Measurements from ENCODE around the gene TMF1. TPM values are rescaled to one million over a fixed set of nuclear protein-coding genes. Genes with fewer than 3 reads are reported as not detected.

The TMF1 gene
- total RNA-seq, 1 experiment from 2014 or later: 50.2 TPM

DNA sequence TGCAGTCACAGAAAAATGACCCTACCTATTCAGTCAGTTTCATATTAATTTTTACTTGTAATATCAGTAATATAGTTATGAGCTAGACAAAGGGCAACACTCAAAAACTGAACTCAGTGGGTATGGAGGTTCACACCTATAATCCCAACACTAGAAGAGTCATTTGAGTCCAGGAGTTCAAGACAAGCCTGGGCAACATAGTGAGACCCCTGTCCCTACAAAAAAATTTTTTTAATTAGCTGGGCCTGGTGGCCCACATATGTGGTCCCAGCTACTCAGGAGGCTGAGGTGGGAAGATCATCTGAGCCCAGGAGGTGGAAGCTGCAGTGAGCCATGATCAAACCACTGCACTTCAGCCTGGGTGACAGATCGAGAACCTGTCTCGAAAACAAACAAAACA, 3.1 kb downstream of the TMF1 start:
- Mint-ChIP-seq H3K4me1 (ENCODE audit: insufficient read depth, unreplicated experiment) (peaks cover 25% of the 10 kb centered on the region), H3K27ac (ENCODE audit: low read depth, unreplicated experiment) (no peak overlapping the region), H3K9me3 (ENCODE audit: unreplicated experiment) (no peaks in the 10 kb centered on the region), H3K4me3 (ENCODE audit: unreplicated experiment) (peak overlapping the region; percentile 86), H3K27me3 (ENCODE audit: insufficient read depth, unreplicated experiment) (no peaks in the 10 kb centered on the region), H3K36me3 (ENCODE audit: insufficient read depth, unreplicated experiment) (peaks cover 59% of the 10 kb centered on the region)
- ChIA-PET CTCF (interaction anchor here (0.6 kb wide), 1 partner anchor 62 kb away, joined by 3 read pairs; no protein-coding TSS in a partner anchor), POLR2A (interaction anchor here (1.1 to 8.0 kb wide), 3 partner anchors 13 to 35 kb away, joined by 3 to 371 read pairs (median 61); partner anchors contain the start of genes ARL6IP5, EOGT and UBA3)
- no peak for DNase-seq (ENCODE audit: unreplicated experiment)
- BruUV-seq (replicated peaks): no TSS peak
- intact Hi-C loops (cut with micrococcal nuclease): no loop called here
- TF ChIP-seq, protein P1, sequence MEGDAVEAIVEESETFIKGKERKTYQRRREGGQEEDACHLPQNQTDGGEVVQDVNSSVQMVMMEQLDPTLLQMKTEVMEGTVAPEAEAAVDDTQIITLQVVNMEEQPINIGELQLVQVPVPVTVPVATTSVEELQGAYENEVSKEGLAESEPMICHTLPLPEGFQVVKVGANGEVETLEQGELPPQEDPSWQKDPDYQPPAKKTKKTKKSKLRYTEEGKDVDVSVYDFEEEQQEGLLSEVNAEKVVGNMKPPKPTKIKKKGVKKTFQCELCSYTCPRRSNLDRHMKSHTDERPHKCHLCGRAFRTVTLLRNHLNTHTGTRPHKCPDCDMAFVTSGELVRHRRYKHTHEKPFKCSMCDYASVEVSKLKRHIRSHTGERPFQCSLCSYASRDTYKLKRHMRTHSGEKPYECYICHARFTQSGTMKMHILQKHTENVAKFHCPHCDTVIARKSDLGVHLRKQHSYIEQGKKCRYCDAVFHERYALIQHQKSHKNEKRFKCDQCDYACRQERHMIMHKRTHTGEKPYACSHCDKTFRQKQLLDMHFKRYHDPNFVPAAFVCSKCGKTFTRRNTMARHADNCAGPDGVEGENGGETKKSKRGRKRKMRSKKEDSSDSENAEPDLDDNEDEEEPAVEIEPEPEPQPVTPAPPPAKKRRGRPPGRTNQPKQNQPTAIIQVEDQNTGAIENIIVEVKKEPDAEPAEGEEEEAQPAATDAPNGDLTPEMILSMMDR (IDR thresholded peaks at IDR 0.05; ENCODE audit: unreplicated experiment): no peak

DNA sequence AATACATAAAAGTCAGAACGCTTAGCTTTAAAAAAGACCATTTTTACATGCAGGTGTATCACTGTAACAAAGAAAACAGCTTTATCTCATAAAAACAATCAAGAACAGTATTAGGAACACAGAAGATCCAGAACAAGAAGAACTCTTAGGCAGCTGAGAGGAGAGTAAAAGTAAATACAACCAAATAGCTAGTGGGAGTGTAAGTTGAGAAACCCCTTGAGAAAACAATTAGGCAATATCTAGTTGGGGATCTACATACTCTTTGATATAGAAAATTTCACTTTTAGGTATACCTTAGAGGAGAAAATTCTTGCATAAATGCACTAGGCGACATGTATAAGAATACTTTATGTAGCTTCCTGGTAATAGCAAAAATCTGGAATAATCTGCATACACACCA, 7.5 kb downstream of the TMF1 start:
- H3K36me3 Mint-ChIP-seq (ENCODE audit: insufficient read depth, unreplicated experiment): peaks cover 84% of the 10 kb centered on the region
- H3K27ac Mint-ChIP-seq (ENCODE audit: low read depth, unreplicated experiment): no peak overlapping the region
- TF ChIP-seq, protein P1 (IDR thresholded peaks at IDR 0.05; ENCODE audit: unreplicated experiment): no peak
- ChIA-PET POLR2A (interaction anchor here (0.6 to 2.4 kb wide), 8 partner anchors 9 to 1831 kb away, joined by 3 to 10 read pairs (median 4); partner anchors contain the start of gene EOGT), CTCF (interaction anchor here (0.7 to 1.9 kb wide), 5 partner anchors 12 to 793 kb away, joined by 3 to 5 read pairs (median 4); partner anchors contain the start of gene EOGT)
- intact Hi-C loops (cut with micrococcal nuclease): no loop called here
- H3K9me3 Mint-ChIP-seq (ENCODE audit: unreplicated experiment): no peaks in the 10 kb centered on the region
- H3K4me3 Mint-ChIP-seq (ENCODE audit: unreplicated experiment): no peak overlapping the region
- BruUV-seq (replicated peaks): no TSS peak
- H3K27me3 Mint-ChIP-seq (ENCODE audit: insufficient read depth, unreplicated experiment): no peaks in the 10 kb centered on the region
- no peak for DNase-seq (ENCODE audit: unreplicated experiment)
- H3K4me1 Mint-ChIP-seq (ENCODE audit: insufficient read depth, unreplicated experiment): peaks cover 14% of the 10 kb centered on the region

DNA sequence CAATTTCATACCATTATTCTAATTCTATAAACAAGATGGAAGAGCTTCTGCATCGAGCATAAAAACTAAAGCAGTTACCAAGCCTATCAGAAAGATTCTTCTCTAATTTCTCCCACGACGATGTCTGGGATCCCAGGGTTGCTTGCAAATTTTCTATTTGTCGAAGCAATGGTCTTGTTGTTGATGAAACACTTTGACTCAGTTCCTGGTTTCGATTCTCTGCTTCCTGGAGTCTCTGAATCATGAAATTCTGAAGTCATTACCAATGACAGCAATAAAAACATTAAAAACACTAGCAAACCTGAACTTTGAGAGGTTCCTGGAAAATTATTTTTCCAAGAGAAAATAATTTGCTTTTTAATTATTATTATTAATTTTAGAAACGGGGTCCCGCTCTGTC, 18.7 kb downstream of the TMF1 start:
- TF ChIP-seq, protein P1 (IDR thresholded peaks at IDR 0.05; ENCODE audit: unreplicated experiment): no peak
- H3K4me1 Mint-ChIP-seq (ENCODE audit: insufficient read depth, unreplicated experiment): no peaks in the 10 kb centered on the region
- intact Hi-C loops (cut with micrococcal nuclease): no loop called here
- ChIA-PET CTCF (interaction anchor here (1.1 to 1.3 kb wide), 2 partner anchors 10 to 12 kb away, joined by 3 to 5 read pairs; no protein-coding TSS in a partner anchor), POLR2A (no interaction called here)
- no peak for DNase-seq (ENCODE audit: unreplicated experiment)
- no TSS peak for BruUV-seq (replicated peaks)
- no peaks in the 10 kb centered on the region for H3K27me3 Mint-ChIP-seq (ENCODE audit: insufficient read depth, unreplicated experiment)
- no peak overlapping the region for H3K27ac Mint-ChIP-seq (ENCODE audit: low read depth, unreplicated experiment)
- H3K36me3 Mint-ChIP-seq (ENCODE audit: insufficient read depth, unreplicated experiment): peaks cover 93% of the 10 kb centered on the region
- H3K9me3 Mint-ChIP-seq (ENCODE audit: unreplicated experiment): no peaks in the 10 kb centered on the region
- H3K4me3 Mint-ChIP-seq (ENCODE audit: unreplicated experiment): no peak overlapping the region

DNA sequence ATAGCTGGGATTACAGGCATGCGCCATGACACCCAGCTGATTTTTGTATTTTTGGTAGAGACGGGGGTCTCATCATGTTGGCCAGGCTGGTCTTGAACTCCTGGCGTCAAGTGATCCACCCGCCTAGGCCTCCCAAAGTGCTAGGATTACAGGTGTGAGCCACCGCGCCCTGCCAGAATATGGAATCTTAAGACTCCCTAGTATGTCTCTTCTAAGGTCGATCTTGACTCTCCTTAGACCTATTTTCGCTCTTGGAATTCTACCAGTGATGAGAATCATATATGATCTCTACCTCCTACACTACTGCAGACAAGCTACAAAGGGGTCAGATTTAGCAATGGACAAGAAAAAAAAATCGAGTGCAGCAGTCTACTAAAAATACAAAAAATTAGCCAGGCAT, 19.4 kb downstream of the TMF1 start:
- intact Hi-C loops (cut with micrococcal nuclease): no loop called here
- Mint-ChIP-seq H3K4me3 (ENCODE audit: unreplicated experiment) (no peak overlapping the region), H3K27ac (ENCODE audit: low read depth, unreplicated experiment) (no peak overlapping the region), H3K36me3 (ENCODE audit: insufficient read depth, unreplicated experiment) (peaks cover 93% of the 10 kb centered on the region), H3K27me3 (ENCODE audit: insufficient read depth, unreplicated experiment) (no peaks in the 10 kb centered on the region), H3K4me1 (ENCODE audit: insufficient read depth, unreplicated experiment) (no peaks in the 10 kb centered on the region), H3K9me3 (ENCODE audit: unreplicated experiment) (no peaks in the 10 kb centered on the region)
- CTCF ChIA-PET: interaction anchor here (0.7 to 1.3 kb wide), 5 partner anchors 9 to 43 kb away, joined by 3 to 5 read pairs (median 3); no protein-coding TSS in a partner anchor
- POLR2A ChIA-PET: no interaction called here
- TF ChIP-seq, protein P1 (IDR thresholded peaks at IDR 0.05; ENCODE audit: unreplicated experiment): no peak
- no peak for DNase-seq (ENCODE audit: unreplicated experiment)
- BruUV-seq (replicated peaks): no TSS peak

Data from MCF 10A (cell line).